ENCODE measurements around the gene FURIN. TPM values are rescaled to one million over a fixed set of nuclear protein-coding genes. Genes with fewer than 3 reads are reported as not detected.
A peak's percentile ranks its signal among the peaks of the same experiment; 100 is the strongest.

Gene FURIN
- total and polyA plus RNA-seq, 9 of the 15 experiments (the other 6 are each of a cell fraction or from before 2014, with no cell fraction given) = 0.92 to 99.9 (median 34.8) TPM

DNA sequence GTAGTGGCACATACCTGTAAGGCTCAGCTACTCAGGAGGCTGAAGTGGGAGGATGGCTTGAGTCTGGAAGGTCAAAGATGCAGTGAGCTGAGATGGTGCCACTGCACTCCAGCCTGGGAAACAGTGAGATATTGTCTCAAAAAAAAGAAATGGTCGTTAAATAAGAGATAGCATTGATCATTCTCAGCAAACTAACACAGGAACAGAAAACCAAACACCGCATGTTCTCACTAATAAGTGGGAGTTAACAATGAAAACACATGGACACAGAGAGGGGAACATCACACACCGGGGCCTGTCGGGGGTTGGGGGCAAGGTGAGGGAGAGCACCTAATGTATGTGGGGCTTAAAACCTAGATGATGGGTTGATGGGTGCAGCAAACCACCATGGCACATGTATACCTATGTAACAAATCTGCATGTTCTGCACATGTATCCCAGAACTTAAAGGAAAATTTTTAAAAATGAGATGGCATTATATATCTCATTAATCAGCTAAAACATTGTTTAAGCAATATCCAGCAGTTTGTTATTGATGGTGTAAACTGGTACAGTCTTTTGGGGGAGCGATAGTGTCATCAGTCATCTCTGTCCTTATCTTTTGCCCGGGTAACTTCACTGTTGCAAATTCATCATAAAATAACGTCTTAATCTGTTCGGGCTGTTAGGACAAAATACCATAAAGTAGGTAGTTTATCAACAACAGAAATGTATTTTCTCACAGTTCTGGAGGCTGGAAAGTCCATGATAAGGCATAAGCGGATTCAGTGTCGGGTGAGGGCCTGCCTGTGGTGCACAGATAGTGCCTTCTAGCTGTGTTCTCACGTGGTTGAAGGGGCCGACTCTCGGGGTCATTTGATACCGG is 33.0 kb downstream of the FURIN start (continued):
- TF ChIP-seq, protein P1, sequence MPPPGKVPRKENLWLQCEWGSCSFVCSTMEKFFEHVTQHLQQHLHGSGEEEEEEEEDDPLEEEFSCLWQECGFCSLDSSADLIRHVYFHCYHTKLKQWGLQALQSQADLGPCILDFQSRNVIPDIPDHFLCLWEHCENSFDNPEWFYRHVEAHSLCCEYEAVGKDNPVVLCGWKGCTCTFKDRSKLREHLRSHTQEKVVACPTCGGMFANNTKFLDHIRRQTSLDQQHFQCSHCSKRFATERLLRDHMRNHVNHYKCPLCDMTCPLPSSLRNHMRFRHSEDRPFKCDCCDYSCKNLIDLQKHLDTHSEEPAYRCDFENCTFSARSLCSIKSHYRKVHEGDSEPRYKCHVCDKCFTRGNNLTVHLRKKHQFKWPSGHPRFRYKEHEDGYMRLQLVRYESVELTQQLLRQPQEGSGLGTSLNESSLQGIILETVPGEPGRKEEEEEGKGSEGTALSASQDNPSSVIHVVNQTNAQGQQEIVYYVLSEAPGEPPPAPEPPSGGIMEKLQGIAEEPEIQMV (tag; conservative IDR thresholded peaks at IDR 0.05; ENCODE audit: low read depth) = no peak
- TF ChIP-seq TAL1 (IDR thresholded peaks at IDR 0.05) = peak; percentile 100
- TF ChIP-seq NCOA1 (IDR thresholded peaks at IDR 0.05; ENCODE audit: low read depth) = peak; percentile 96
- TF ChIP-seq GTF2E2 (tag; IDR thresholded peaks at IDR 0.05) = no peak; the same call in 1 of the 2 replicates
- no peak for TF ChIP-seq ZNF717 (CRISPR knock-in tag; IDR thresholded peaks at IDR 0.05)
- TF ChIP-seq, protein P2, sequence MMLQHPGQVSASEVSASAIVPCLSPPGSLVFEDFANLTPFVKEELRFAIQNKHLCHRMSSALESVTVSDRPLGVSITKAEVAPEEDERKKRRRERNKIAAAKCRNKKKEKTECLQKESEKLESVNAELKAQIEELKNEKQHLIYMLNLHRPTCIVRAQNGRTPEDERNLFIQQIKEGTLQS (IDR thresholded peaks at IDR 0.05) = peak; percentile 77
- TF ChIP-seq, protein P2 (CRISPR knock-in tag; conservative IDR thresholded peaks at IDR 0.05) = no peak
- TF ChIP-seq EP300 (IDR thresholded peaks at IDR 0.05; ENCODE audit: low read length) = peak; percentile 99
- TF ChIP-seq PYGO2 (tag; IDR thresholded peaks at IDR 0.05) = peak; percentile 87
- peak; percentile 85 for TF ChIP-seq EP400 (IDR thresholded peaks at IDR 0.05)
- TF ChIP-seq, protein P3, sequence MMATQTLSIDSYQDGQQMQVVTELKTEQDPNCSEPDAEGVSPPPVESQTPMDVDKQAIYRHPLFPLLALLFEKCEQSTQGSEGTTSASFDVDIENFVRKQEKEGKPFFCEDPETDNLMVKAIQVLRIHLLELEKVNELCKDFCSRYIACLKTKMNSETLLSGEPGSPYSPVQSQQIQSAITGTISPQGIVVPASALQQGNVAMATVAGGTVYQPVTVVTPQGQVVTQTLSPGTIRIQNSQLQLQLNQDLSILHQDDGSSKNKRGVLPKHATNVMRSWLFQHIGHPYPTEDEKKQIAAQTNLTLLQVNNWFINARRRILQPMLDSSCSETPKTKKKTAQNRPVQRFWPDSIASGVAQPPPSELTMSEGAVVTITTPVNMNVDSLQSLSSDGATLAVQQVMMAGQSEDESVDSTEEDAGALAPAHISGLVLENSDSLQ (IDR thresholded peaks at IDR 0.05) = peak; percentile 80
- TF ChIP-seq ZNF24 (IDR thresholded peaks at IDR 0.05) = peak; percentile 81
- no peak for TF ChIP-seq GTF2F1 (IDR thresholded peaks at IDR 0.05; ENCODE audit: low read depth, low read length)
- TF ChIP-seq, protein P4, sequence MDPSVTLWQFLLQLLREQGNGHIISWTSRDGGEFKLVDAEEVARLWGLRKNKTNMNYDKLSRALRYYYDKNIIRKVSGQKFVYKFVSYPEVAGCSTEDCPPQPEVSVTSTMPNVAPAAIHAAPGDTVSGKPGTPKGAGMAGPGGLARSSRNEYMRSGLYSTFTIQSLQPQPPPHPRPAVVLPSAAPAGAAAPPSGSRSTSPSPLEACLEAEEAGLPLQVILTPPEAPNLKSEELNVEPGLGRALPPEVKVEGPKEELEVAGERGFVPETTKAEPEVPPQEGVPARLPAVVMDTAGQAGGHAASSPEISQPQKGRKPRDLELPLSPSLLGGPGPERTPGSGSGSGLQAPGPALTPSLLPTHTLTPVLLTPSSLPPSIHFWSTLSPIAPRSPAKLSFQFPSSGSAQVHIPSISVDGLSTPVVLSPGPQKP (CRISPR knock-in tag; IDR thresholded peaks at IDR 0.05) = no peak
- no peak for TF ChIP-seq SIN3A (IDR thresholded peaks at IDR 0.05; ENCODE audit: borderline replicate concordance in 2 of 2, control insufficient read depth in 1 of 2, low read depth in 2 of 2, low read length in 2 of 2)
- TF ChIP-seq NRF1 (conservative IDR thresholded peaks at IDR 0.05 in 1 of 2, IDR thresholded peaks at IDR 0.05 in 1 of 2) = no peak
- TF ChIP-seq GABPA (tag; conservative IDR thresholded peaks at IDR 0.05; ENCODE audit: low read depth) = no peak
- peak; percentile 99 for TF ChIP-seq SMARCA4 (IDR thresholded peaks at IDR 0.05)
- TF ChIP-seq ZNF583 (CRISPR knock-in tag; IDR thresholded peaks at IDR 0.05) = peak; percentile 76
- TF ChIP-seq, protein P5, sequence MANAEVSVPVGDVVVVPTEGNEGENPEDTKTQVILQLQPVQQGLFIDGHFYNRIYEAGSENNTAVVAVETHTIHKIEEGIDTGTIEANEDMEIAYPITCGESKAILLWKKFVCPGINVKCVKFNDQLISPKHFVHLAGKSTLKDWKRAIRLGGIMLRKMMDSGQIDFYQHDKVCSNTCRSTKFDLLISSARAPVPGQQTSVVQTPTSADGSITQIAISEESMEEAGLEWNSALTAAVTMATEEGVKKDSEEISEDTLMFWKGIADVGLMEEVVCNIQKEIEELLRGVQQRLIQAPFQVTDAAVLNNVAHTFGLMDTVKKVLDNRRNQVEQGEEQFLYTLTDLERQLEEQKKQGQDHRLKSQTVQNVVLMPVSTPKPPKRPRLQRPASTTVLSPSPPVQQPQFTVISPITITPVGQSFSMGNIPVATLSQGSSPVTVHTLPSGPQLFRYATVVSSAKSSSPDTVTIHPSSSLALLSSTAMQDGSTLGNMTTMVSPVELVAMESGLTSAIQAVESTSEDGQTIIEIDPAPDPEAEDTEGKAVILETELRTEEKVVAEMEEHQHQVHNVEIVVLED (CRISPR knock-in tag; IDR thresholded peaks at IDR 0.05) = no peak; the same call in 1 of the 2 replicates
- TF ChIP-seq ILF3 (IDR thresholded peaks at IDR 0.05; ENCODE audit: borderline replicate concordance) = peak; percentile 88; the same call in 1 of the 2 replicates
- no peak for TF ChIP-seq SRSF1 (IDR thresholded peaks at IDR 0.05; ENCODE audit: low read depth, low read length)
- peak; percentile 100 for TF ChIP-seq CBFA2T2 (conservative IDR thresholded peaks at IDR 0.05)

Data from K562 (cell line).